ENCODE measurements around the gene SNTB2. TPM values are rescaled to one million over a fixed set of nuclear protein-coding genes. Genes with fewer than 3 reads are reported as not detected.

Gene SNTB2
- total and polyA plus RNA-seq, 9 of the 15 experiments (the other 6 are each of a cell fraction or from before 2014, with no cell fraction given), result 1.2 to 13.7 (median 5.7) TPM

GRCh38 chr16:69329369-69330285, 142.7 kb downstream of the SNTB2 start (continued):
- TF ChIP-seq HIVEP1 (CRISPR knock-in tag; IDR thresholded peaks at IDR 0.05) (no peak), FOXK1 (CRISPR knock-in tag; IDR thresholded peaks at IDR 0.05; ENCODE audit: borderline replicate concordance) (peak; percentile 59; the same call in 1 of the 2 replicates), SNAPC5 (CRISPR knock-in tag; IDR thresholded peaks at IDR 0.05) (no peak), HNRNPLL (IDR thresholded peaks at IDR 0.05; ENCODE audit: low read depth, low read length, poor library complexity, severe bottlenecking) (no peak), ARID3B (CRISPR knock-in tag; IDR thresholded peaks at IDR 0.05; ENCODE audit: borderline replicate concordance) (peak; percentile 3; the same call in 1 of the 2 replicates), MEF2A (IDR thresholded peaks at IDR 0.05; ENCODE audit: control insufficient read depth, low read depth, low read length) (no peak), ZNF12 (CRISPR knock-in tag; IDR thresholded peaks at IDR 0.05) (no peak), POLR2G (IDR thresholded peaks at IDR 0.05; ENCODE audit: low read depth, low read length) (peak; percentile 3; the same call in 1 of the 2 replicates), MED1 (CRISPR knock-in tag; IDR thresholded peaks at IDR 0.05; ENCODE audit: borderline replicate concordance) (peak; percentile 81; the same call in 1 of the 2 replicates), SUPT5H (IDR thresholded peaks at IDR 0.05) (peak; percentile 16; the same call in 1 of the 2 replicates), ZC3H4 (CRISPR knock-in tag; IDR thresholded peaks at IDR 0.05; ENCODE audit: borderline replicate concordance) (peak; percentile 88; the same call in 1 of the 2 replicates), USF2 (CRISPR knock-in tag; IDR thresholded peaks at IDR 0.05) (no peak), FOXA3 (CRISPR knock-in tag; conservative IDR thresholded peaks at IDR 0.05 in 1 of 2, IDR thresholded peaks at IDR 0.05 in 1 of 2) (no peak), ASH1L (IDR thresholded peaks at IDR 0.05; ENCODE audit: borderline replicate concordance, low read depth, partially characterized antibody) (no peak), POLR2B (IDR thresholded peaks at IDR 0.05; ENCODE audit: low read depth, partially characterized antibody) (no peak)
- TF ChIP-seq, protein P1, sequence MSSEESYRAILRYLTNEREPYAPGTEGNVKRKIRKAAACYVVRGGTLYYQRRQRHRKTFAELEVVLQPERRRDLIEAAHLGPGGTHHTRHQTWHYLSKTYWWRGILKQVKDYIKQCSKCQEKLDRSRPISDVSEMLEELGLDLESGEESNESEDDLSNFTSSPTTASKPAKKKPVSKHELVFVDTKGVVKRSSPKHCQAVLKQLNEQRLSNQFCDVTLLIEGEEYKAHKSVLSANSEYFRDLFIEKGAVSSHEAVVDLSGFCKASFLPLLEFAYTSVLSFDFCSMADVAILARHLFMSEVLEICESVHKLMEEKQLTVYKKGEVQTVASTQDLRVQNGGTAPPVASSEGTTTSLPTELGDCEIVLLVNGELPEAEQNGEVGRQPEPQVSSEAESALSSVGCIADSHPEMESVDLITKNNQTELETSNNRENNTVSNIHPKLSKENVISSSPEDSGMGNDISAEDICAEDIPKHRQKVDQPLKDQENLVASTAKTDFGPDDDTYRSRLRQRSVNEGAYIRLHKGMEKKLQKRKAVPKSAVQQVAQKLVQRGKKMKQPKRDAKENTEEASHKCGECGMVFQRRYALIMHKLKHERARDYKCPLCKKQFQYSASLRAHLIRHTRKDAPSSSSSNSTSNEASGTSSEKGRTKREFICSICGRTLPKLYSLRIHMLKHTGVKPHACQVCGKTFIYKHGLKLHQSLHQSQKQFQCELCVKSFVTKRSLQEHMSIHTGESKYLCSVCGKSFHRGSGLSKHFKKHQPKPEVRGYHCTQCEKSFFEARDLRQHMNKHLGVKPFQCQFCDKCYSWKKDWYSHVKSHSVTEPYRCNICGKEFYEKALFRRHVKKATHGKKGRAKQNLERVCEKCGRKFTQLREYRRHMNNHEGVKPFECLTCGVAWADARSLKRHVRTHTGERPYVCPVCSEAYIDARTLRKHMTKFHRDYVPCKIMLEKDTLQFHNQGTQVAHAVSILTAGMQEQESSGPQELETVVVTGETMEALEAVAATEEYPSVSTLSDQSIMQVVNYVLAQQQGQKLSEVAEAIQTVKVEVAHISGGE (CRISPR knock-in tag; IDR thresholded peaks at IDR 0.05), result no peak
- TF ChIP-seq, protein P2, sequence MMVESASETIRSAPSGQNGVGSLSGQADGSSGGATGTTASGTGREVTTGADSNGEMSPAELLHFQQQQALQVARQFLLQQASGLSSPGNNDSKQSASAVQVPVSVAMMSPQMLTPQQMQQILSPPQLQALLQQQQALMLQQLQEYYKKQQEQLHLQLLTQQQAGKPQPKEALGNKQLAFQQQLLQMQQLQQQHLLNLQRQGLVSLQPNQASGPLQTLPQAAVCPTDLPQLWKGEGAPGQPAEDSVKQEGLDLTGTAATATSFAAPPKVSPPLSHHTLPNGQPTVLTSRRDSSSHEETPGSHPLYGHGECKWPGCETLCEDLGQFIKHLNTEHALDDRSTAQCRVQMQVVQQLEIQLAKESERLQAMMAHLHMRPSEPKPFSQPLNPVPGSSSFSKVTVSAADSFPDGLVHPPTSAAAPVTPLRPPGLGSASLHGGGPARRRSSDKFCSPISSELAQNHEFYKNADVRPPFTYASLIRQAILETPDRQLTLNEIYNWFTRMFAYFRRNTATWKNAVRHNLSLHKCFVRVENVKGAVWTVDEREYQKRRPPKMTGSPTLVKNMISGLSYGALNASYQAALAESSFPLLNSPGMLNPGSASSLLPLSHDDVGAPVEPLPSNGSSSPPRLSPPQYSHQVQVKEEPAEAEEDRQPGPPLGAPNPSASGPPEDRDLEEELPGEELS (CRISPR knock-in tag; IDR thresholded peaks at IDR 0.05; ENCODE audit: borderline replicate concordance), result peak; percentile 8; the same call in 1 of the 2 replicates

Data from K562 (cell line).